Neural progenitor cell (in vitro differentiated cells): Measurements from ENCODE around the gene CD86.

ENCODE experiments used
- CTCF ChIP-seq: fragments of 200-600 bp; sonication (generic); IDR thresholded peaks from 2 replicates; pipeline ENCODE4 v1.5.1; 2017; ENCODE audit warnings: antibody characterized with exemption, mild to moderate bottlenecking
- EZH2 ChIP-seq: fragments of 200-600 bp; sonication (generic); IDR thresholded peaks from 2 replicates; pipeline ENCODE4 v1.6.1; 2017; ENCODE audit warnings: antibody characterized with exemption, mild to moderate bottlenecking, moderate library complexity

- TF ChIP-seq CTCF (no peak), EZH2 (no peak)
Observed at GRCh38 chr3:122081543-122082247, 26.5 kb downstream of the CD86 start.
